Sigmoid colon (tissue), 4 donors: ENCODE results near the gene SDK2.
"Not testable (repeated sequence)": the region's sequence is repeated elsewhere in the genome, so short reads cannot be mapped to it uniquely, and the experiment has no call there.

Experiments used
- POLR2A ChIP-seq, 2 donors: fragments of 450-650 bp; IDR thresholded peaks; one replicate each; pipeline ENCODE4 v1.6.1; 2016; ENCODE audit warnings: antibody characterized with exemption in 2 of 2, mild to moderate bottlenecking in 2 of 2, moderate library complexity in 2 of 2
- POLR2AphosphoS5 ChIP-seq, 4 donors: sonication (generic); formaldehyde crosslinking; IDR thresholded peaks; one replicate each; pipeline ENCODE4 v1.6.1; 2017; ENCODE audit warnings: antibody characterized with exemption in 4 of 4
- TF ChIP-seq, protein P1 (sequence below), 4 experiments: fragments of 450-650 bp in 3 of 4; fragments of 200-600 bp in 1 of 4; IDR thresholded peaks; one replicate each; pipeline ENCODE4 v1.5.1; 2016 to 2019; ENCODE audit warnings: antibody characterized with exemption in 4 of 4, mild to moderate bottlenecking in 3 of 4, moderate library complexity in 2 of 4

- TF ChIP-seq POLR2A, POLR2AphosphoS5 (IDR thresholded peaks at IDR 0.05): not testable (repeated sequence)
- TF ChIP-seq, protein P1, sequence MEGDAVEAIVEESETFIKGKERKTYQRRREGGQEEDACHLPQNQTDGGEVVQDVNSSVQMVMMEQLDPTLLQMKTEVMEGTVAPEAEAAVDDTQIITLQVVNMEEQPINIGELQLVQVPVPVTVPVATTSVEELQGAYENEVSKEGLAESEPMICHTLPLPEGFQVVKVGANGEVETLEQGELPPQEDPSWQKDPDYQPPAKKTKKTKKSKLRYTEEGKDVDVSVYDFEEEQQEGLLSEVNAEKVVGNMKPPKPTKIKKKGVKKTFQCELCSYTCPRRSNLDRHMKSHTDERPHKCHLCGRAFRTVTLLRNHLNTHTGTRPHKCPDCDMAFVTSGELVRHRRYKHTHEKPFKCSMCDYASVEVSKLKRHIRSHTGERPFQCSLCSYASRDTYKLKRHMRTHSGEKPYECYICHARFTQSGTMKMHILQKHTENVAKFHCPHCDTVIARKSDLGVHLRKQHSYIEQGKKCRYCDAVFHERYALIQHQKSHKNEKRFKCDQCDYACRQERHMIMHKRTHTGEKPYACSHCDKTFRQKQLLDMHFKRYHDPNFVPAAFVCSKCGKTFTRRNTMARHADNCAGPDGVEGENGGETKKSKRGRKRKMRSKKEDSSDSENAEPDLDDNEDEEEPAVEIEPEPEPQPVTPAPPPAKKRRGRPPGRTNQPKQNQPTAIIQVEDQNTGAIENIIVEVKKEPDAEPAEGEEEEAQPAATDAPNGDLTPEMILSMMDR (IDR thresholded peaks at IDR 0.05) = not testable (repeated sequence)
Measured at GRCh38 chr17:73308959-73309358, 335.3 kb downstream of the SDK2 start.
